Body of pancreas (tissue), 4 donors: ENCODE measurements around the gene MRPL17.

ENCODE experiments used
- POLR2A ChIP-seq, 3 donors: fragments of 450-650 bp; IDR thresholded peaks; one replicate each; pipeline ENCODE4 v1.6.1; 2016; ENCODE audit warnings: antibody characterized with exemption in 3 of 3, mild to moderate bottlenecking in 2 of 3
- TF ChIP-seq, protein P1 (sequence below), 7 experiments: fragments of 450-650 bp in 4 of 7; fragments of 200-600 bp in 3 of 7; sonication (generic) in 3 of 7; IDR thresholded peaks; one replicate each; pipeline ENCODE4 v1.5.1; 2016 to 2019; ENCODE audit warnings: antibody characterized with exemption in 7 of 7

DNA sequence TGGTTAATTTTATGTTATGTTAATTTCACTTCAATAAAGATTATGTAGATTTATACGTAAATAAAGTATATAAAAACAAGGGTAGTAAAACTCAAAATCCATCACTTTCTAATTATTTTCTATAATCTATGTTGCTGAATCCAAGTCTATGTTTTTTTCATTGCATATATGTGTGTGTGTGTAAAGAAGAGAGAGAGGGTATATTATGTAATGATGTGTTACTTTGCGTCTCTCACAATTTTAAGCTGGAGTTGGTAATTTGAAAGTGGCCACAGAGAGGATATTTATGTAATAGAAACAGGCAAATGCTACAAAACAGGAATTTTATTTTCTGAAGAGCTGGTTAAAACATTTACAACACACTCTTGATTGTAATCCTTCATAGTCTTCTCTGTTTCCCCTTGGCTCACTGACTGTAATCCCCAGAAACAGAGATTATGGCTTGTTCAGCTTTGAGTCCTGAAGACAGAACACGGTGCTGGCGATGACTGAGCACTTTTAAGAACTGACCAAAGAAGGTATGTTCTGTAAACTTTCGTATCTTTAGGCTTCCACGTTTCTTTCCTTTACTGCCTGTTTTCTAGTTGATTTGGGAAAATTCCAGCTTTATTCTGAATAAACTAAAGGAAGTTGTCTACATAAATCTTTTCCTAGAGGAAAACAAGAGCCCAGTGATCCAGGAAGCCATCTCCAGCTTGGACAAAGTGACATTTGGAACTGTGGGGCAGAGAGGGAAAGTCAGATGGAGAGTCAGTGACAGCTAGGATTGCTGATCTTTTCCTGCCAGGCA is 45.0 kb upstream of the MRPL17 start:
- TF ChIP-seq, protein P1, sequence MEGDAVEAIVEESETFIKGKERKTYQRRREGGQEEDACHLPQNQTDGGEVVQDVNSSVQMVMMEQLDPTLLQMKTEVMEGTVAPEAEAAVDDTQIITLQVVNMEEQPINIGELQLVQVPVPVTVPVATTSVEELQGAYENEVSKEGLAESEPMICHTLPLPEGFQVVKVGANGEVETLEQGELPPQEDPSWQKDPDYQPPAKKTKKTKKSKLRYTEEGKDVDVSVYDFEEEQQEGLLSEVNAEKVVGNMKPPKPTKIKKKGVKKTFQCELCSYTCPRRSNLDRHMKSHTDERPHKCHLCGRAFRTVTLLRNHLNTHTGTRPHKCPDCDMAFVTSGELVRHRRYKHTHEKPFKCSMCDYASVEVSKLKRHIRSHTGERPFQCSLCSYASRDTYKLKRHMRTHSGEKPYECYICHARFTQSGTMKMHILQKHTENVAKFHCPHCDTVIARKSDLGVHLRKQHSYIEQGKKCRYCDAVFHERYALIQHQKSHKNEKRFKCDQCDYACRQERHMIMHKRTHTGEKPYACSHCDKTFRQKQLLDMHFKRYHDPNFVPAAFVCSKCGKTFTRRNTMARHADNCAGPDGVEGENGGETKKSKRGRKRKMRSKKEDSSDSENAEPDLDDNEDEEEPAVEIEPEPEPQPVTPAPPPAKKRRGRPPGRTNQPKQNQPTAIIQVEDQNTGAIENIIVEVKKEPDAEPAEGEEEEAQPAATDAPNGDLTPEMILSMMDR (IDR thresholded peaks at IDR 0.05): no peak
- TF ChIP-seq POLR2A (IDR thresholded peaks at IDR 0.05): no peak
